GM18517 (cell line): ENCODE results near the gene PTPRCAP.

Experiments used
- ATAC-seq: cut with Tn5 transposase; IDR thresholded peaks from one replicate; pipeline ENCODE4 v1.9.1; 2021; ENCODE audit warnings: mild to moderate bottlenecking, moderate library complexity; ENCODE audit not compliant: unreplicated experiment

Gene PTPRCAP

DNA sequence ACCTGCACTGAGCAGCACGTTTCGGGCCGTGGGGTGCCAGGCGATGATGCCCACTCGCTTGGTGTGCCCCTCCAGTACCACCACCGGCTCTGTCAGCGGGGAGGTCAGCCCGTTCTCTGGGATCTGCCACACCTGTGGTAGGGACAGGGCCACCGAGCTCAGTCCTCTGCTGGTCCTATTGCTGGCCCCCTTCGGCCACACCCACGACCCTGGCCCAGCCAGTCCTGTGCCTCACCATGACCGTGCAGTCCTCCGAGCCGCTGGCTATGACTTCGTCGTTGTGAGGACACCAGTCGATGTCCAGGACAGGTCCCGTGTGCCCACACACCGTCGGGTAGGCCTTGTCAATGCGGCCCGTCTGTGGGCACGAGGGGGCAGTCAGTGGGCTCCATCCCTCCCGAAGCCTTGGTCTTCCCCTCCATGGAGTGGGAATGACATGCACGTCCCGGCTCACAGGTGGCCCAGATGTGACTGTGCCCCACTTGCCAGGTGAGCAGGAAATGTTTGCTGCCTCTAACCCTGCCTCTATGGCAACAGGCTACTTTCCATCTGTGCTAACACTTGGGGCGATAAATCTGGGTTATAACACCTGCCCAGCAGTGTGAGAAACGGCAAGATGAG is 4.4 kb upstream of the PTPRCAP start:
- ATAC-seq, result no peak

DNA sequence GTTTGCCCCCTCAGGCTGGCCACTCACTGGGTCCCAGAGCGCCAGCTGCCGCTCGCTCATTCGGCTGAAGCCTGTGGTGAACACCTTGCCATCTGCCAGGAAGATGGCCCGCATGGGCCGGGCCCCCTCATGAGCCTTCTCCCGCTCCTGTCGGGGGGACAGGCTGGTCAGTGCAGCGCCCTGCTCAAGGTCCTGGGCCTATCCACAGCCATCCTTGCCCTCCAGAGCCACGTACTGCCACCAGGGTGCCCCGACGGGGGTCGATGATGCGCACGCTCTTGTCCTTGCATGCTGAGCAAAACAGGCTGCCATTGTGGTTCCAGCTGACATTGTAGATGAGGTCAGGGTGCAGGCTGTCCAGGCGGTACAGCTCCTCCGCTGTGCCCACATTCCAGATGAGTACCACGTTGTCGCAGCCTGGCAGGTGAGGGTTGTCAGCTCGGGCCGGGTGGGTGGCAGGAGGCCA is 3.6 kb upstream of the PTPRCAP start:
- no peak for ATAC-seq

- no peak for ATAC-seq
These were observed 3.0 kb upstream of the PTPRCAP start for GRCh38 chr11:67440229-67441097.

DNA sequence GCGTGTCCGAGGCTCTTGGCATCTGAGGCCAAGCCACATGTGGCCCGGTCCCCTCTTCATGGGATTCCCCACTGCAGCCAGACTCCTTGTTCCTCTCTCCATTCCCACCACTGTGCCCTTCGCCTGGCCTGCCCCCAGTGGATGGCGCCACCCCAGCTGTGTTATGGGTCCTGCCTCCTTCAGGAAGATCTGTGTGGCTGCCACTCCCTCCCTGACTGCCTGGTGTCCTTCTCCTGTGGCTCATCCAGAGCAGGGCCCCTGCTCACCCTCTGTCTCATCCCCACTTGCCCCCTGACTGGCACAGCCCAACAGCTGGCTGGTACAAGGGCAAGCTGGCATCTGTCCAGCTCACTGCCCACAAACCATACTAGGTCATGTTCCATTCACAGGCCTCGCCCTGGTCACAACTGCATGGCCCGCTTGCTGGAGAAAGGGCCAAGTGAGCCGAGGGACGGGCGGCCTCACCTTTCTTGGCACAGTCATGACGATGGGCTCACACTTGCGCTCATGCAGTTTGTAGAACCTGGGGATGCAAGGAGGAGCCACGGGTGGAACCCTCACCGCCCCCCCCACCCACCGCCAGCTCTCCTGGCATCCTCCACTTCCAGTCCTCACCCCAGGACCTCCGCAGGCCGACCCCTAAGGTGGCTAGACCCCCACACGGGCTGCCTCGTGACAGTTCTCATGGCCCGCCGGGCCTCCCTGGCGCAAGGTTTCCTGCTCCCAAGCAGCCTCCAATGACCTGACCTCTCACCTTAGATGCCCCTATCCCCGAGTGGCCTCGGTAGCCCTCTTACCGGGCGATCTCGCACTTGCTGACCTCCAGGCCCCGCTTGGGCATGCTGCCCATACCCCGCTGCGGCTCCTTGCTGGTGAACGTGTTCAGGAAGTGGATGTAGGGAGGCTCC is 2.1 kb upstream of the PTPRCAP start:
- no peak for ATAC-seq

DNA sequence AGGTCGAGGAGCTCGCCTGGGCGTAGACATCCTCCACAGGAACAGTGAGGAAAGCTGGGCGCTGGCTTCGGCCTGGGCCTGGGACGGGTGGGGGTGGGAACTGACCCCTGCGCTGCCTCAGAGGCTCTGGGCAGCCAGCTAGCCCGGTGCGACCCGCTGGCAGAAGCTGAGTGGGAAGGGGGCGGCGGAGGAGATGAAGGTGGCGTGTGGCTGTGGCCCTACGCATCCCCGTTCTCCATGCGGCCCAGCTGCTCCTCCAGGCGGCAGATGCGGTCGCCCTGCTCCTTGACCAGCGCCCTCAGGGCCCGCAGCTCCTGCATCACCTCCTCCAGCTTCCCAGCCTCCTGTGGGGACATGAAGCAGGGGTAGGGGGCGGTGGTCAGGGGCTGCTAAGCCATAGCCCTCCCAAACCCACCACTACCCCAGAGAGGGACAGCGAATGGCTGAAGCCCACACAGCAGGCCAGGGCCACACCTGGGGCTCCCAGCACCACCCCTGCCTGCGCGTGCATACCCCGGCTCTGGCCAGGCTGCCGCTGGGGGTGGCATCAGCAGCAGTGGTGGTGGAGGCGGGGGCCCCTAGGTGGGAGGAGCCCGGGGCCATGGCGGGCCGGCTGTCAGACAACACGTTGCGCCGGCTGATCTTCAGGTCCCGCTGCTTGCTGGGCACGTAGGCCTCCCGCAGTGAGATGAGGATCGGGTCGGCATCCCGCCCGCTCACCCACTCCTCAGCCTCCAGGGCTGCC is 848 bp upstream of the PTPRCAP start:
- no peak for ATAC-seq

DNA sequence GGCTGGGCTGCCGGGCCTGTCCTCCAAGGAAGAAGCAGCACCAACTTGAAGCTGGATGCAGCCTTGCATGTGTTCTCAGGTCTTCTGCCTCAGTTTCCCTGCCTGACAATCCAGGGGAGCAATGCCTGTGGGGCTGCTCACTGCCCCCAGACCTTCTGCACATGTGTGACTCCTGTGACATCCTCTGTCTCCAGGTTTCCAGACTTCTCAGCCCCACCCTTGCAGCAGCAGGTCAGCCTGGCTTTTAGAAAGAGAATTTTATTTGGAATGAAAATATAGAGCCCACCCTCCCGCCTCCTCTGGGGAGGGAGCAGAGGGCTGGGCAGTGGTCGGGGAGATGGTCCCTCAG is 301 bp upstream of the PTPRCAP start:
- no peak for ATAC-seq

DNA sequence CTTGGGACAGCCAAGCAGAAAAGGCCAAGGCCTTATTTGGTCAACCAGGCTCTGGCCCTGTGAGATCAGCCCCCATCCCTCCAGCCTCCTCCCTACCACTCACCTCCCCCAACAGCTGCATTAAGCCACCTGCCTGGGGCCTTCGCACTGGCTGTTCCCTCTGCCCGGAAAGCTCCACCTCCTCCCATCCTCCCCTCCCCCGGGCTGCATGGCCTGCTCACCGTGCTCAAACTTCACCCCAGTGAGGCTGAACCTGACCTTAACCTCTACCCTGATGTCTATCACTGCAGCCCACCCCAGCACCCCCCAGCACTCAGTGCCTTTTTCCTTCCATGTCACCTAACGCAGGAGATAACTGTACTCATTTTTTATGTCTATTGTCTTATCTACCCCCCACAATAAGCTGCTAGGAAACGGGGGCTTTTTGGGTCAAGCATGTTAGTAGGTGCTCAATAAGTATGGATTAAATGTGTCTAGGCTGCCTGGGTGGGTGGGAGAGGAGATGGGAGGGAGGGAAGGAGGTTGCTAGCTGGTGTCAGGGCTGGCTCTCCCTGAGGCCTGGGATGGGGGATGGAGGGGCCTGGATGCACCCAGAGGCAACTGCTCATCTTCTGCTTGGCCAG is 912 bp downstream of the PTPRCAP start:
- peak; percentile 51 for ATAC-seq

GRCh38 chr11:67435727-67436458 is 1.6 kb downstream of the PTPRCAP start:
- no peak for ATAC-seq

- no peak for ATAC-seq
These were observed 2.3 kb downstream of the PTPRCAP start for GRCh38 chr11:67435031-67435726.

DNA sequence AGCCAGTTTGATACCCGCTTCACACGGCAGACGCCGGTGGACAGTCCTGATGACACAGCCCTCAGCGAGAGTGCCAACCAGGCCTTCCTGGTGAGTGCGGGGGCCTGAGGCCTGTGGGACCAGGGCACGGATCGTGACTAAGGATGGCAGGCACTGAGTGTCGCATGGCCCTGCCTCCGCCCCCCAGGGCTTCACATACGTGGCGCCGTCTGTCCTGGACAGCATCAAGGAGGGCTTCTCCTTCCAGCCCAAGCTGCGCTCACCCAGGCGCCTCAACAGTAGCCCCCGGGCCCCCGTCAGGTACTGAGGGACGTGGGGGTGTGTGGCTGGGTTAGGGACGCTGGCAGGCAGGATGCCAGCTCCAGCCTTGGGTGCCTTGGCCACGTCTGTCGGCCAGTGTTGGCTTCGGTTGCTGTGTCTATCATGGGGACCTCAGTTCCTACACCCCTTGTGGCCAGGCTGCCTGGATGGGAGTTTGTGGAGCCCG is 3.0 kb downstream of the PTPRCAP start:
- no peak for ATAC-seq

- ATAC-seq, result no peak
These were observed 3.7 kb downstream of the PTPRCAP start for GRCh38 chr11:67433536-67434394.

GRCh38 chr11:67432655-67433349 is 4.7 kb downstream of the PTPRCAP start:
- ATAC-seq, result no peak

GRCh38 chr11:67431346-67432249 is 5.9 kb downstream of the PTPRCAP start:
- ATAC-seq, result no peak

DNA sequence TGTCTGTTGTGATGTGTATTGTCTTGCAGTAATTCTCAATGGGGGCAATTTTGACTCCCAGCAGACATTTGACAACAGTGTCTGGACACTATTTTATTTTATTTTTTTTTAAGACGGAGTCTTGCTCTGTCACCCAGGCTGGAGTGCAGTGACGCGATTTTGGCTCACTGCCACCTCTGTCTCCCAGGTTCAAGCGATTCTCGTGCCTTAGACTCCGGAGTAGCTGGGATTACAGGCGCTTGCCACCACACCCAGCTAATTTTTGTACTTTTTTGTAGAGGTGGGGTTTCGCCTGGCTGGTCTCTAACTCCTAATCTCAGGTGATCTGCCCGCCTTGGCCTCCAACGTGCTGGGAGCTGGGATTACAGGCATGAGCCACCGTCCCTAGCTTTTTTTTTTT is 7.8 kb downstream of the PTPRCAP start:
- no peak for ATAC-seq

DNA sequence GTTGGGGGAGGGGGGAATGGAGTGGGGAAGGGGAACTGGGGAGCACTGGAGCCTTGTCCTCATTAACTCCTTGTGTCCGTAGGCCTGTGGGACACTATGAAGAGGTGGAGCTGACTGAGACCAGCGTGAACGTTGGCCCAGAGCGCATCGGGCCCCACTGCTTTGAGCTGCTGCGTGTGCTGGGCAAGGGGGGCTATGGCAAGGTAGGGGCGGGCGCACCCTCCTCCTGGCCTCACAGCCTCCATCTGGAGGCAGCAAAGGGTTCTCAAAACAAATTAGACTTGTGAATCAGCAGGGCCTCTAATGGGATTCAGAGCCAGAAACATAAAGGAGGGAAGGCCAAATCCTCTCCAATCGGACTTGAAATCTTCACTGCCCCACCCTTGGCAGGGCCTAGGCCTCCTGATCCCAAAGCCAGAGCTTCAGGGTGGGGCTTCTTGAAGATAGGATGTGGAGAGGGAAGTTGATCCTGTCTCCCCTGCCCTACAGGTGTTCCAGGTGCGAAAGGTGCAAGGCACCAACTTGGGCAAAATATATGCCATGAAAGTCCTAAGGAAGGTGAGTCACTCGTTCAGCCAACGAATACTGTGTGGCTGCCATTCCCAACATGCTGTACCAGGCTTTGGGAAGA is 8.3 kb downstream of the PTPRCAP start:
- ATAC-seq, result no peak
